Measurements from ENCODE around the gene APMAP. TPM values are rescaled to one million over a fixed set of nuclear protein-coding genes. Genes with fewer than 3 reads are reported as not detected.

APMAP gene
- total and polyA plus RNA-seq, 2 of the 13 experiments (the other 11 are each of a cell fraction or from before 2014, with no cell fraction given) = 168 to 214 TPM

GRCh38 chr20:25032478-25033264, 40.1 kb upstream of the APMAP start (continued):
- peak; percentile 88; the same call in 1 of the 2 replicates for TF ChIP-seq ZNF788 (CRISPR knock-in tag; IDR thresholded peaks at IDR 0.05; ENCODE audit: borderline replicate concordance)
- TF ChIP-seq BRF2 (CRISPR knock-in tag; IDR thresholded peaks at IDR 0.05) = no peak
- no peak for TF ChIP-seq ZNF496 (CRISPR knock-in tag; IDR thresholded peaks at IDR 0.05; ENCODE audit: insufficient replicate concordance)
- no peak for TF ChIP-seq NFE2L2 (IDR thresholded peaks at IDR 0.05; ENCODE audit: low read length)
- no peak for TF ChIP-seq KDM5B (CRISPR knock-in tag; IDR thresholded peaks at IDR 0.05; ENCODE audit: borderline replicate concordance)
- TF ChIP-seq MED8 (CRISPR knock-in tag; IDR thresholded peaks at IDR 0.05; ENCODE audit: insufficient replicate concordance) = peak; percentile 56
- TF ChIP-seq MAF1 (CRISPR knock-in tag; IDR thresholded peaks at IDR 0.05; ENCODE audit: borderline replicate concordance) = peak; percentile 68; the same call in 1 of the 2 replicates
- TF ChIP-seq ZNF282 (IDR thresholded peaks at IDR 0.05; ENCODE audit: partially characterized antibody) = no peak
- TF ChIP-seq ZC3H4 (CRISPR knock-in tag; IDR thresholded peaks at IDR 0.05; ENCODE audit: borderline replicate concordance) = no peak
- no peak for TF ChIP-seq BATF2 (CRISPR knock-in tag; IDR thresholded peaks at IDR 0.05)
- TF ChIP-seq CBFB (CRISPR knock-in tag; IDR thresholded peaks at IDR 0.05) = peak; percentile 17; the same call in 1 of the 2 replicates
- no peak for TF ChIP-seq WIZ (CRISPR knock-in tag; IDR thresholded peaks at IDR 0.05)
- TF ChIP-seq ZNF326 (CRISPR knock-in tag; IDR thresholded peaks at IDR 0.05; ENCODE audit: borderline replicate concordance) = no peak
- no peak for TF ChIP-seq IRF9 (CRISPR knock-in tag; IDR thresholded peaks at IDR 0.05; ENCODE audit: borderline replicate concordance)
- peak; percentile 73; the same call in 1 of the 2 replicates for TF ChIP-seq ZNF773 (CRISPR knock-in tag; IDR thresholded peaks at IDR 0.05; ENCODE audit: borderline replicate concordance)
- peak; percentile 68 for TF ChIP-seq ZFX (CRISPR knock-in tag; IDR thresholded peaks at IDR 0.05; ENCODE audit: low read depth)
- TF ChIP-seq ESRRA (CRISPR knock-in tag; IDR thresholded peaks at IDR 0.05; ENCODE audit: low read depth) = no peak
- TF ChIP-seq ZBTB33 (CRISPR knock-in tag; IDR thresholded peaks at IDR 0.05) = no peak
- no peak for TF ChIP-seq ZXDC (CRISPR knock-in tag; IDR thresholded peaks at IDR 0.05)

Measured in HepG2 (cell line).